GM13977 (cell line): ENCODE measurements around the gene PADI1.

Source experiments
- DNase-seq: peaks from one replicate; pipeline ENCODE4 v3.0.0; 2012; ENCODE audit warnings: low spot score
- CTCF ChIP-seq: IDR thresholded peaks from 2 replicates; pipeline ENCODE4 v1.5.1; 2012; ENCODE audit warnings: mild to moderate bottlenecking, control low read depth; ENCODE audit not compliant: insufficient read depth; ENCODE audit errors: extremely low read depth, missing control alignments
- in situ Hi-C: fragments of 300-500 bp; cut with MboI; formaldehyde crosslinking; loops from one replicate; pipeline ENCODE4 v1.12.0; 2022; ENCODE audit warnings: low sequenced_read_pairs, low pct_unique_long_range_greater_than_20kb, mixed read lengths, inconsistent platforms; ENCODE audit not compliant: unreplicated experiment

PADI1 gene

GRCh38 chr1:17260264-17260663 is 55.3 kb downstream of the PADI1 start:
- in situ Hi-C loops = no loop called here
- no peak for TF ChIP-seq CTCF
- no peak for DNase-seq

GRCh38 chr1:17260738-17261137 is 55.8 kb downstream of the PADI1 start:
- no peak for DNase-seq
- in situ Hi-C loops = no loop called here
- TF ChIP-seq CTCF = no peak

GRCh38 chr1:17263936-17264335 is 59.0 kb downstream of the PADI1 start:
- DNase-seq = no peak
- TF ChIP-seq CTCF = no peak
- in situ Hi-C loops = no loop called here

- no peak for TF ChIP-seq CTCF
- in situ Hi-C loops = no loop called here
- DNase-seq = no peak
Measured at GRCh38 chr1:17264470-17264869, 59.5 kb downstream of the PADI1 start.

GRCh38 chr1:17265162-17265561 is 60.2 kb downstream of the PADI1 start:
- in situ Hi-C loops = no loop called here
- no peak for TF ChIP-seq CTCF
- no peak for DNase-seq

- in situ Hi-C loops = no loop called here
- DNase-seq = no peak
- TF ChIP-seq CTCF = no peak
Measured at GRCh38 chr1:17265950-17266349, 61.0 kb downstream of the PADI1 start.
